ENCODE measurements around the gene LRP3. TPM values are rescaled to one million over a fixed set of nuclear protein-coding genes. Genes with fewer than 3 reads are reported as not detected.
A peak's percentile ranks its signal among the peaks of the same experiment; 100 is the strongest.

Gene LRP3
- total RNA-seq, 1 donor from 2014 or later: 13.3 TPM

DNA sequence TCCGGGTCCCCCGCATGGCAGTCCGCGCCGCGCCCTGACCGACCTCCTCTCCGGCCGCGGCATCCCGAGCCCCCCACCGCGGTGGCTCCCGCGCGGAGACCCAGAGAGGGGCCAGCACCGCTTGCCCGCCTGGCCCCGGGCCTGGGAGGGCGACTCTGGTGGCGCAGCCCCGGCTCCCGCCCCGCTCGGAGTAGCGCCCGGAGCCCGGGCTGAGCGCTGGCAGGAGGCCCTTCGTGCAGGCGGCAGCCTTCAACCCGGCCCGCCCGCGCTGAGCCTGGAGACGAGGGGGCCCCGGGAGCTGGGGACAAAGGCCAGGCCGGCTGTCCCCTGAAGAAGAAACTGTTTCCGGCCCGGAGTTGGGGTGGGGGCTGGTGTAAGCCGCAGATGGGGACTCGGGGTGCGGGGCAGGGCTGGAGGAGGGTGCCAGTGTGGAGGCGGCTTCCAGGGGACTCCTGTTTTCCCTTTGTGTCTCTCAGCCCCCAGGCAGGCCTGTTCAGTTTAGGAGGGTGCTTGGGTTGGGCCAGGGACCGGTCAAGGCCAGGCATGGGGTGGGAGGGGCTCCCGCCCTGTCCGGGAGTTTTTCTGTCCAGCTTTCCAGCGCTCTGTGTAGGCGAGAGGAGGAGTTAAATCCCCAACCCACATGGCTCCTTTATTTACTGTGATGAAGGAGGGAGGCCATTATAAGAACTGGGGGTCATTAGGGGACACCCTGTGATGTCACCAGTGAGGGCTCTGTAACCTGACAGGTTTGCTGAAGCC is 935 bp downstream of the LRP3 start:
- Histone ChIP-seq H3K4me2 (ENCODE audit: low read length) (peak overlapping the region; percentile 88), H3K27me3 (ENCODE audit: insufficient read depth, low read length) (peaks cover 4% of the 10 kb centered on the region), H3K79me2 (ENCODE audit: insufficient read depth, low read length) (peaks cover 6% of the 10 kb centered on the region), H3K9ac (ENCODE audit: low read length) (peak overlapping the region; percentile 55), H3K4me3 (ENCODE audit: insufficient read depth, low read depth, low read length) (peak overlapping the region; percentile 52), H2AFZ (ENCODE audit: low read depth, low read length) (peak overlapping the region; percentile 56), H3K9me3 (ENCODE audit: insufficient read depth, low read depth, low read length) (no peaks in the 10 kb centered on the region), H3K36me3 (ENCODE audit: insufficient read depth, low read length) (no peaks in the 10 kb centered on the region), H3K4me1 (ENCODE audit: insufficient read depth, low read length) (peaks cover 4% of the 10 kb centered on the region), H3K27ac (ENCODE audit: low read depth, low read length) (no peak overlapping the region), H4K20me1 (ENCODE audit: insufficient read depth, low read length) (peaks cover 22% of the 10 kb centered on the region)
- H3K4me1 Mint-ChIP-seq (ENCODE audit: low read depth, unreplicated experiment): peaks cover 1% of the 10 kb centered on the region
- H3K36me3 Mint-ChIP-seq (ENCODE audit: low read depth, unreplicated experiment): peaks cover 3% of the 10 kb centered on the region
- peak overlapping the region; percentile 84 for H3K4me3 Mint-ChIP-seq (ENCODE audit: unreplicated experiment)
- H3K27ac Mint-ChIP-seq (ENCODE audit: unreplicated experiment): peak overlapping the region; percentile 58
- no peak for FAIRE-seq
- peaks cover 52% of the 10 kb centered on the region for H3K27me3 Mint-ChIP-seq (ENCODE audit: low read depth, unreplicated experiment)
- no peak for DNase-seq (ENCODE audit: low read depth)
- TF ChIP-seq EZH2 (IDR thresholded peaks at IDR 0.05; ENCODE audit: insufficient read depth, low read length): no peak
- TF ChIP-seq, protein P1, sequence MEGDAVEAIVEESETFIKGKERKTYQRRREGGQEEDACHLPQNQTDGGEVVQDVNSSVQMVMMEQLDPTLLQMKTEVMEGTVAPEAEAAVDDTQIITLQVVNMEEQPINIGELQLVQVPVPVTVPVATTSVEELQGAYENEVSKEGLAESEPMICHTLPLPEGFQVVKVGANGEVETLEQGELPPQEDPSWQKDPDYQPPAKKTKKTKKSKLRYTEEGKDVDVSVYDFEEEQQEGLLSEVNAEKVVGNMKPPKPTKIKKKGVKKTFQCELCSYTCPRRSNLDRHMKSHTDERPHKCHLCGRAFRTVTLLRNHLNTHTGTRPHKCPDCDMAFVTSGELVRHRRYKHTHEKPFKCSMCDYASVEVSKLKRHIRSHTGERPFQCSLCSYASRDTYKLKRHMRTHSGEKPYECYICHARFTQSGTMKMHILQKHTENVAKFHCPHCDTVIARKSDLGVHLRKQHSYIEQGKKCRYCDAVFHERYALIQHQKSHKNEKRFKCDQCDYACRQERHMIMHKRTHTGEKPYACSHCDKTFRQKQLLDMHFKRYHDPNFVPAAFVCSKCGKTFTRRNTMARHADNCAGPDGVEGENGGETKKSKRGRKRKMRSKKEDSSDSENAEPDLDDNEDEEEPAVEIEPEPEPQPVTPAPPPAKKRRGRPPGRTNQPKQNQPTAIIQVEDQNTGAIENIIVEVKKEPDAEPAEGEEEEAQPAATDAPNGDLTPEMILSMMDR (IDR thresholded peaks at IDR 0.05; ENCODE audit: insufficient read depth, low read depth, low read length): no peak
- peaks cover 4% of the 10 kb centered on the region for H3K9me3 Mint-ChIP-seq (ENCODE audit: unreplicated experiment)

DNA sequence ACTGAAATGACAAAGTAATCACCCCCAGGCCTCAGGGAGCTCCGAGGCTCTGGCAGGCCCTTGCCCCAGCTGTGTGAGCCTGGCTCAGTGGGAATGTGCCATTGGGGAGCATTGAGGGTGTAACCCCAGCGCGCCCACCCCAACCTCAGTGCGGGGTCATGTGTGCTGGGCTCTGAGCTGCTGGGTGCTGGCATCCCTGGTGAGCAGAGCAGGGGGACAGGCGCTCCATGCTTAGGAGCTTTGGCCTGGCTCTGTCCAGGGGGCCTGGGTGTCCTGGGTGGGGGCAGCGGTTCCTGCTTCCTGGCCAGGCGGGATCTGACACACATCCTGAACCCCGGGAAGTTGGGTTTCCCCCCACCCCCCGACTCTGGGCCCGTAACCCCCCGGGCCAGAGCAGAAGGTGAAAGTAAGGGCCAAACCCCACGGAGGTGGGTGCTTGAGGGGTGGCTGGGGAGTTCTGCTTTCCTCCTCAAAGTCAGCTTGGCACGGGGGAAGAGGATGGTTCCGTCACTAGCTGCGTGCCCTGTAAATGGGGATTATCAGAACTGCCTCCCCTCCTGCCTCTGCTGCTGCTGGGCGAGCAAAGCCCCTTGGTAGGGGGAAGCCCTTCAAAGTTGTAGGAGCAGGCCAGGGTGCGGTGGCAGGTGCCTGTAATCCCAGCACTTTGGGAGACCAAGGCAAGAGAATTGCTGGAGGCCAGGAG is 1.7 kb downstream of the LRP3 start:
- no peak for TF ChIP-seq EZH2 (IDR thresholded peaks at IDR 0.05; ENCODE audit: insufficient read depth, low read length)
- TF ChIP-seq, protein P1 (IDR thresholded peaks at IDR 0.05; ENCODE audit: insufficient read depth, low read depth, low read length): no peak
- Histone ChIP-seq H2AFZ (ENCODE audit: low read depth, low read length) (peak overlapping the region; percentile 56), H3K36me3 (ENCODE audit: insufficient read depth, low read length) (no peaks in the 10 kb centered on the region), H3K4me1 (ENCODE audit: insufficient read depth, low read length) (peaks cover 4% of the 10 kb centered on the region), H3K4me3 (ENCODE audit: insufficient read depth, low read depth, low read length) (peak overlapping the region; percentile 52), H3K9ac (ENCODE audit: low read length) (peak overlapping the region; percentile 55), H3K9me3 (ENCODE audit: insufficient read depth, low read depth, low read length) (no peaks in the 10 kb centered on the region), H3K79me2 (ENCODE audit: insufficient read depth, low read length) (peaks cover 6% of the 10 kb centered on the region), H4K20me1 (ENCODE audit: insufficient read depth, low read length) (peaks cover 22% of the 10 kb centered on the region), H3K27ac (ENCODE audit: low read depth, low read length) (no peak overlapping the region), H3K27me3 (ENCODE audit: insufficient read depth, low read length) (peaks cover 4% of the 10 kb centered on the region), H3K4me2 (ENCODE audit: low read length) (peak overlapping the region; percentile 88)
- Mint-ChIP-seq H3K27ac (ENCODE audit: unreplicated experiment) (no peak overlapping the region), H3K27me3 (ENCODE audit: low read depth, unreplicated experiment) (peaks cover 45% of the 10 kb centered on the region), H3K36me3 (ENCODE audit: low read depth, unreplicated experiment) (no peaks in the 10 kb centered on the region), H3K9me3 (ENCODE audit: unreplicated experiment) (no peaks in the 10 kb centered on the region), H3K4me3 (ENCODE audit: unreplicated experiment) (peak overlapping the region; percentile 84), H3K4me1 (ENCODE audit: low read depth, unreplicated experiment) (peaks cover 3% of the 10 kb centered on the region)
- DNase-seq (ENCODE audit: low read depth): no peak
- no peak for FAIRE-seq

Measured in astrocyte (in vitro differentiated cells and primary cell).